Brain microvascular endothelial cell (primary cell): Measurements from ENCODE around the gene TRIM41.
A peak's percentile ranks its signal among the peaks of the same experiment; 100 is the strongest.
"Not testable (repeated sequence)": the region's sequence is repeated elsewhere in the genome, so short reads cannot be mapped to it uniquely, and the experiment has no call there.

ENCODE experiments used
- DNase-seq: peaks from one replicate; pipeline ENCODE4 v3.0.0-alpha.2; 2020
- H3K27ac ChIP-seq: fragments of 250-450 bp; sonication (Bioruptor Pico); 2 replicates; pipeline ENCODE4 v1.5.1; 2020; ENCODE audit warnings: mild to moderate bottlenecking, moderate library complexity
- H3K27me3 ChIP-seq: fragments of 250-450 bp; sonication (Bioruptor Pico); replicated peaks from 2 replicates; pipeline ENCODE4 v1.5.1; 2020; ENCODE audit warnings: mild to moderate bottlenecking
- H3K36me3 ChIP-seq: fragments of 250-450 bp; sonication (Bioruptor Pico); replicated peaks from 2 replicates; pipeline ENCODE4 v1.5.1; 2020; ENCODE audit warnings: mild to moderate bottlenecking
- H3K4me3 ChIP-seq: 2 replicates; pipeline ENCODE4 v1.5.1; 2011; ENCODE audit warnings: low read depth, mild to moderate bottlenecking, control low read depth, low read length, moderate library complexity
- in situ Hi-C: cut with HindIII; loops from 2 replicates; pipeline ENCODE4 v1.10.0; 2017; ENCODE audit warnings: low sequenced_read_pairs, low pct_ligation_motif_present
- TF ChIP-seq, protein P1 (sequence below): IDR thresholded peaks from 2 replicates; pipeline ENCODE4 v1.5.1; 2011; ENCODE audit warnings: low read depth, mild to moderate bottlenecking, moderate library complexity, low read length, control low read depth, inconsistent platforms; ENCODE audit errors: missing control alignments

Gene TRIM41

DNA sequence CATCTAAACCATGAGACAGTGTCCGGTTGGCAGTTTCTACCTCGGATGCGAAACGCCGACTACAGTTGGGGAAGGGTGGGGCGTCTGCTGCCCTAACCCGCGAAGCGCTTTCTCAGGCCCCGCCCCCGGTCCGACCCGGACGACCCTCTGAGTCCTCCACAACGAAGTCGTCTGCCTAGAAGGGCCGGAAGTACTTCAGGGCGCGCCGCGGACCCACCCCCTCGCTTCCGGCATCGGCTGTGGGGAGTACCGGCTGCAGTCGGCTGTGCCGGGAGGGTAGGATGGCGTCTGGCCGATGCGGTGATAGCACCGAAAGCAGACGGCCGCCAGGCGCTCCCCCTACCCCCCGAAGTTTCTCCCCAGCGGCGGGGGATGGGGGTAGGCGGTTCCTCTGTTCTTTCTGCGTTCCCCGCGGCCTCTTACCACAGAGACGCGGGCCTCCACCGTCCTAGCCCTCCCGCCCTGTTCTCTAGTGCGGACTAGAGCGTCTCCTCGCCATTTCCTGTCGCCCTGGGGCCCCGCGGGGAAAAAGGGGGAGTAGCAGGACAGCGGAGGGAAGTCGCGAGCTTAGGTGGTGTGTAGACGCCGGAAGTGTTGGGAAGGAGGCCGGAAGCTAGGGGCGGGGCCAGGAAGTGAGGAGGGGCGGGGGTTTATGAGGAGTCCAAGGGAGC, at the start of gene TRIM41:
Gene TRIM41, plus strand, starts transcription at position 224 of the 671 bp plus-strand sequence. CDS start 719 bp downstream, outside the sequence.
- H3K4me3 ChIP-seq: peak within 1 kb of the TSS; percentile 86
- DNase-seq: peak; percentile 96
- H3K27me3 ChIP-seq: no peaks in the 10 kb centered on the region
- peaks cover 2% of the 10 kb centered on the region for H3K36me3 ChIP-seq
- peak within 1 kb of the TSS; percentile 81 for H3K27ac ChIP-seq
- TF ChIP-seq, protein P1, sequence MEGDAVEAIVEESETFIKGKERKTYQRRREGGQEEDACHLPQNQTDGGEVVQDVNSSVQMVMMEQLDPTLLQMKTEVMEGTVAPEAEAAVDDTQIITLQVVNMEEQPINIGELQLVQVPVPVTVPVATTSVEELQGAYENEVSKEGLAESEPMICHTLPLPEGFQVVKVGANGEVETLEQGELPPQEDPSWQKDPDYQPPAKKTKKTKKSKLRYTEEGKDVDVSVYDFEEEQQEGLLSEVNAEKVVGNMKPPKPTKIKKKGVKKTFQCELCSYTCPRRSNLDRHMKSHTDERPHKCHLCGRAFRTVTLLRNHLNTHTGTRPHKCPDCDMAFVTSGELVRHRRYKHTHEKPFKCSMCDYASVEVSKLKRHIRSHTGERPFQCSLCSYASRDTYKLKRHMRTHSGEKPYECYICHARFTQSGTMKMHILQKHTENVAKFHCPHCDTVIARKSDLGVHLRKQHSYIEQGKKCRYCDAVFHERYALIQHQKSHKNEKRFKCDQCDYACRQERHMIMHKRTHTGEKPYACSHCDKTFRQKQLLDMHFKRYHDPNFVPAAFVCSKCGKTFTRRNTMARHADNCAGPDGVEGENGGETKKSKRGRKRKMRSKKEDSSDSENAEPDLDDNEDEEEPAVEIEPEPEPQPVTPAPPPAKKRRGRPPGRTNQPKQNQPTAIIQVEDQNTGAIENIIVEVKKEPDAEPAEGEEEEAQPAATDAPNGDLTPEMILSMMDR: peak; percentile 34
- in situ Hi-C loops: no loop called here

GRCh38 chr5:181173420-181174342, 49.4 kb upstream of the TRIM41 start:
- H3K27me3 ChIP-seq: no peaks in the 10 kb centered on the region
- no peaks in the 10 kb centered on the region for H3K36me3 ChIP-seq
- no peak overlapping the region for H3K27ac ChIP-seq
- in situ Hi-C loops: no loop called here
- peak; percentile 89 for DNase-seq
- TF ChIP-seq, protein P1: no peak
- peak overlapping the region; percentile 32 for H3K4me3 ChIP-seq

GRCh38 chr5:181176254-181176952, 46.7 kb upstream of the TRIM41 start:
- H3K27me3 ChIP-seq: no peaks in the 10 kb centered on the region
- H3K36me3 ChIP-seq: no peaks in the 10 kb centered on the region
- H3K27ac ChIP-seq: no peak overlapping the region
- in situ Hi-C loops: no loop called here
- TF ChIP-seq, protein P1: no peak
- no peak overlapping the region for H3K4me3 ChIP-seq
- no peak for DNase-seq

DNA sequence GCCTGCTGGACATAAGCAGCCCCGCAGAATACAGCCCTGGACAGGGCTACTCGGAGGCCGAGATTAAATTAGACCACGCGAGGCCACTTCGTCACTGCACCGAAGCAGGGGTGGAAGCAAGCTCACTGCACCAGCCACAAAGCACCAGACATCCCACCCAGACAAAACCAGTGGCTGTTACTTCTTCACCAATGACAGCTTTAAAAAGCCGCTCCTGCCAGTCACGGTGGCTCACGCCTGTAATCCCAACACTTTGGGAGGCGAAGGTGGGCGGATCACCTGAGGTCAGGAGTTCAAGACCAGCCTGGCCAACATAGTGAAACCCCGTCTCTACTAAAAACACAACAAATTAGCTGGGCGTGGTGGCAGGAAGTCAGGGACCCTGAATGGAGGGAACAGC, 45.5 kb upstream of the TRIM41 start:
- H3K27ac ChIP-seq, H3K4me3 ChIP-seq, H3K36me3 ChIP-seq, DNase-seq, in situ Hi-C loops, H3K27me3 ChIP-seq: not testable (repeated sequence)

GRCh38 chr5:181181650-181182565, 41.2 kb upstream of the TRIM41 start:
- in situ Hi-C loops: no loop called here
- Histone ChIP-seq H3K4me3 (no peak overlapping the region), H3K36me3 (no peaks in the 10 kb centered on the region)

More at GRCh38 chr5:181181650-181182565, 41.2 kb upstream of the TRIM41 start:
- Histone ChIP-seq H3K27me3 (no peaks in the 10 kb centered on the region), H3K27ac (no peak overlapping the region)
- TF ChIP-seq, protein P1: peak; percentile 86
- DNase-seq: no peak
